ENCODE results near the gene SIN3B.
A peak's percentile ranks its signal among the peaks of the same experiment; 100 is the strongest.

SIN3B gene

GRCh38 chr19:16829822-16830289, 658 bp downstream of the SIN3B start (continued):
- TF ChIP-seq, protein P1, sequence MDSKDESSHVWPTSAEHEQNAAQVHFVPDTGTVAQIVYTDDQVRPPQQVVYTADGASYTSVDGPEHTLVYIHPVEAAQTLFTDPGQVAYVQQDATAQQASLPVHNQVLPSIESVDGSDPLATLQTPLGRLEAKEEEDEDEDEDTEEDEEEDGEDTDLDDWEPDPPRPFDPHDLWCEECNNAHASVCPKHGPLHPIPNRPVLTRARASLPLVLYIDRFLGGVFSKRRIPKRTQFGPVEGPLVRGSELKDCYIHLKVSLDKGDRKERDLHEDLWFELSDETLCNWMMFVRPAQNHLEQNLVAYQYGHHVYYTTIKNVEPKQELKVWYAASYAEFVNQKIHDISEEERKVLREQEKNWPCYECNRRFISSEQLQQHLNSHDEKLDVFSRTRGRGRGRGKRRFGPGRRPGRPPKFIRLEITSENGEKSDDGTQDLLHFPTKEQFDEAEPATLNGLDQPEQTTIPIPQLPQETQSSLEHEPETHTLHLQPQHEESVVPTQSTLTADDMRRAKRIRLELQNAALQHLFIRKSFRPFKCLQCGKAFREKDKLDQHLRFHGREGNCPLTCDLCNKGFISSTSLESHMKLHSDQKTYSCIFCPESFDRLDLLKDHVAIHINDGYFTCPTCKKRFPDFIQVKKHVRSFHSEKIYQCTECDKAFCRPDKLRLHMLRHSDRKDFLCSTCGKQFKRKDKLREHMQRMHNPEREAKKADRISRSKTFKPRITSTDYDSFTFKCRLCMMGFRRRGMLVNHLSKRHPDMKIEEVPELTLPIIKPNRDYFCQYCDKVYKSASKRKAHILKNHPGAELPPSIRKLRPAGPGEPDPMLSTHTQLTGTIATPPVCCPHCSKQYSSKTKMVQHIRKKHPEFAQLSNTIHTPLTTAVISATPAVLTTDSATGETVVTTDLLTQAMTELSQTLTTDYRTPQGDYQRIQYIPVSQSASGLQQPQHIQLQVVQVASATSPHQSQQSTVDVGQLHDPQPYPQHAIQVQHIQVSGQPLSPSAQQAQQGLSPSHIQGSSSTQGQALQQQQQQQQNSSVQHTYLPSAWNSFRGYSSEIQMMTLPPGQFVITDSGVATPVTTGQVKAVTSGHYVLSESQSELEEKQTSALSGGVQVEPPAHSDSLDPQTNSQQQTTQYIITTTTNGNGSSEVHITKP (tag by site-specific recombination; IDR thresholded peaks at IDR 0.05): peak; percentile 14; the same call in 1 of the 2 replicates
- TF ChIP-seq TCF7L2 (IDR thresholded peaks at IDR 0.05; ENCODE audit: borderline replicate concordance, low read depth, low read length) (no peak), ZFP3 (tag by site-specific recombination; IDR thresholded peaks at IDR 0.05; ENCODE audit: low read depth) (no peak), ZNF311 (tag by site-specific recombination; IDR thresholded peaks at IDR 0.05; ENCODE audit: borderline replicate concordance) (no peak), GLIS2 (tag by site-specific recombination; IDR thresholded peaks at IDR 0.05) (0 out of 2 replicates have a peak, but pooled peaks have one; percentile 55), ZNF670 (tag by site-specific recombination; IDR thresholded peaks at IDR 0.05; ENCODE audit: low read depth) (no peak), ZNF645 (tag by site-specific recombination; IDR thresholded peaks at IDR 0.05) (no peak), EGR2 (tag by site-specific recombination; IDR thresholded peaks at IDR 0.05; ENCODE audit: low read depth) (no peak), ZNF24 (tag by site-specific recombination; IDR thresholded peaks at IDR 0.05) (no peak), ZNF138 (tag by site-specific recombination; IDR thresholded peaks at IDR 0.05; ENCODE audit: borderline replicate concordance) (no peak), ZNF214 (tag by site-specific recombination; IDR thresholded peaks at IDR 0.05; ENCODE audit: borderline replicate concordance) (no peak), ZNF324 (tag by site-specific recombination; IDR thresholded peaks at IDR 0.05) (no peak), KLF9 (tag by site-specific recombination; IDR thresholded peaks at IDR 0.05; ENCODE audit: low read depth) (no peak), ZBTB26 (tag by site-specific recombination; optimal IDR thresholded peaks at IDR 0.05) (no peak), GLI2 (tag by site-specific recombination; IDR thresholded peaks at IDR 0.05; ENCODE audit: borderline replicate concordance, low read depth) (no peak), ZNF600 (tag by site-specific recombination; IDR thresholded peaks at IDR 0.05) (no peak), ZNF768 (tag by site-specific recombination; IDR thresholded peaks at IDR 0.05) (no peak), ZNF335 (tag by site-specific recombination; conservative IDR thresholded peaks at IDR 0.05) (peak; percentile 12), ZNF140 (tag by site-specific recombination; IDR thresholded peaks at IDR 0.05) (no peak), ZNF488 (tag by site-specific recombination; IDR thresholded peaks at IDR 0.05) (no peak), ZFP37 (tag by site-specific recombination; IDR thresholded peaks at IDR 0.05) (no peak)
- TF ChIP-seq, protein P2, sequence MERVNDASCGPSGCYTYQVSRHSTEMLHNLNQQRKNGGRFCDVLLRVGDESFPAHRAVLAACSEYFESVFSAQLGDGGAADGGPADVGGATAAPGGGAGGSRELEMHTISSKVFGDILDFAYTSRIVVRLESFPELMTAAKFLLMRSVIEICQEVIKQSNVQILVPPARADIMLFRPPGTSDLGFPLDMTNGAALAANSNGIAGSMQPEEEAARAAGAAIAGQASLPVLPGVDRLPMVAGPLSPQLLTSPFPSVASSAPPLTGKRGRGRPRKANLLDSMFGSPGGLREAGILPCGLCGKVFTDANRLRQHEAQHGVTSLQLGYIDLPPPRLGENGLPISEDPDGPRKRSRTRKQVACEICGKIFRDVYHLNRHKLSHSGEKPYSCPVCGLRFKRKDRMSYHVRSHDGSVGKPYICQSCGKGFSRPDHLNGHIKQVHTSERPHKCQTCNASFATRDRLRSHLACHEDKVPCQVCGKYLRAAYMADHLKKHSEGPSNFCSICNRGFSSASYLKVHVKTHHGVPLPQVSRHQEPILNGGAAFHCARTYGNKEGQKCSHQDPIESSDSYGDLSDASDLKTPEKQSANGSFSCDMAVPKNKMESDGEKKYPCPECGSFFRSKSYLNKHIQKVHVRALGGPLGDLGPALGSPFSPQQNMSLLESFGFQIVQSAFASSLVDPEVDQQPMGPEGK (tag by site-specific recombination; IDR thresholded peaks at IDR 0.05): 0 out of 2 replicates have a peak, but pooled peaks have one; percentile 13
